Measurements from ENCODE around the gene USP40.

- TF ChIP-seq CTCF (IDR thresholded peaks at IDR 0.05; ENCODE audit: poor library complexity), result no peak
- no peak for TF ChIP-seq EZH2phosphoT487 (IDR thresholded peaks at IDR 0.05; ENCODE audit: low read depth, severe bottlenecking, unreplicated experiment)
- TF ChIP-seq EZH2 (IDR thresholded peaks at IDR 0.05; ENCODE audit: borderline replicate concordance), result no peak
Measured at GRCh38 chr2:233556881-233557736, 9.5 kb downstream of the USP40 start.
